HepG2 (cell line): Measurements from ENCODE around the gene RNH1. TPM values are rescaled to one million over a fixed set of nuclear protein-coding genes. Genes with fewer than 3 reads are reported as not detected.

Source experiments
- CERS6 ChIP-seq: sonication (generic); formaldehyde crosslinking; IDR thresholded peaks from 2 replicates; pipeline ENCODE4 v1.5.0; 2020; ENCODE audit warnings: missing genetic modification reagents
- MAFK ChIP-seq, 2 experiments: IDR thresholded peaks in 1 of 2; conservative IDR thresholded peaks in 1 of 2; 2 replicates each; pipeline ENCODE4 v1.6.1; 2011; ENCODE audit warnings: improper control_type of control experiment in 2 of 2, low read length in 2 of 2
- RERE ChIP-seq: IDR thresholded peaks from 2 replicates; pipeline ENCODE4 v1.6.1; 2016; ENCODE audit warnings: low read depth, missing genetic modification reagents, missing compliant biosample characterization
- SMAD1 ChIP-seq: sonication (generic); formaldehyde crosslinking; IDR thresholded peaks from 2 replicates; pipeline ENCODE4 v1.4.0; 2020; ENCODE audit warnings: missing genetic modification reagents, low read depth, mild to moderate bottlenecking, borderline replicate concordance
- TSC22D2 ChIP-seq: sonication (generic); formaldehyde crosslinking; IDR thresholded peaks from 2 replicates; pipeline ENCODE4 v1.5.1; 2020; ENCODE audit warnings: missing genetic modification reagents, mild to moderate bottlenecking, borderline replicate concordance
- U2AF1 ChIP-seq: fragments of 200-400 bp; formaldehyde crosslinking; optimal IDR thresholded peaks from 2 replicates; pipeline ENCODE3; 2017; ENCODE audit warnings: mild to moderate bottlenecking, low read depth, low read length
- ZNF160 ChIP-seq: sonication (generic); formaldehyde crosslinking; IDR thresholded peaks from 2 replicates; pipeline ENCODE4 v1.8.0; 2022; ENCODE audit warnings: mild to moderate bottlenecking, inconsistent platforms, missing genetic modification reagents
- polyA plus RNA-seq, 8 experiments: library from polyadenylated mRNA; depleted of rRNA in 3 of 8; stranded (reverse) in 7 of 8; unstranded in 1 of 8; fragments of >200 nt; fragmentation: Illumina TruSeq in 4 of 8; extraction: Trizol in 4 of 8; gene quantifications; 2 replicates each; pipeline versions ENCODE4 v1.2.1 to v1.2.3, GENCODE V29; 2011 to 2016; ENCODE audit warnings: low read depth in 4 of 8, missing spikeins in 1 of 8, mixed read lengths in 1 of 8; ENCODE audit not compliant: insufficient read depth in 1 of 8
- total RNA-seq, 5 experiments: library from RNA; depleted of rRNA; stranded (reverse); fragments of >200 nt; fragmentation: Illumina TruSeq; extraction: Trizol; gene quantifications; 2 replicates each; pipeline ENCODE4 v1.2.3, GENCODE V29; 2016; ENCODE audit warnings: low read depth in 1 of 5
- TF ChIP-seq, protein P1 (sequence below): sonication (generic); formaldehyde crosslinking; IDR thresholded peaks from 2 replicates; pipeline ENCODE4 v1.4.0; 2020; ENCODE audit warnings: mild to moderate bottlenecking, missing genetic modification reagents
- TF ChIP-seq, protein P2 (sequence below): sonication (generic); formaldehyde crosslinking; IDR thresholded peaks from 2 replicates; pipeline ENCODE4 v1.5.0; 2020; ENCODE audit warnings: mild to moderate bottlenecking, missing genetic modification reagents
- TF ChIP-seq, protein P3 (sequence below): sonication (generic); formaldehyde crosslinking; IDR thresholded peaks from 2 replicates; pipeline ENCODE4 v1.4.0; 2020; ENCODE audit warnings: missing genetic modification reagents; ENCODE audit errors: not compliant biosample characterization

The RNH1 gene
- total and polyA plus RNA-seq, 2 of the 13 experiments (the other 11 are each of a cell fraction or from before 2014, with no cell fraction given) = 36.0 to 74.1 TPM

GRCh38 chr11:536841-537621, 30.0 kb upstream of the RNH1 start, which contains the start of gene LRRC56 (continued):
- TF ChIP-seq MAFK (conservative IDR thresholded peaks at IDR 0.05 in 1 of 2, IDR thresholded peaks at IDR 0.05 in 1 of 2; ENCODE audit: low read length in 2 of 2) = no peak
- no peak for TF ChIP-seq U2AF1
- no peak for TF ChIP-seq TSC22D2 (CRISPR knock-in tag)
- TF ChIP-seq RERE (CRISPR knock-in tag) = no peak
- TF ChIP-seq SMAD1 (CRISPR knock-in tag) = no peak
- TF ChIP-seq CERS6 = no peak
- TF ChIP-seq, protein P1, sequence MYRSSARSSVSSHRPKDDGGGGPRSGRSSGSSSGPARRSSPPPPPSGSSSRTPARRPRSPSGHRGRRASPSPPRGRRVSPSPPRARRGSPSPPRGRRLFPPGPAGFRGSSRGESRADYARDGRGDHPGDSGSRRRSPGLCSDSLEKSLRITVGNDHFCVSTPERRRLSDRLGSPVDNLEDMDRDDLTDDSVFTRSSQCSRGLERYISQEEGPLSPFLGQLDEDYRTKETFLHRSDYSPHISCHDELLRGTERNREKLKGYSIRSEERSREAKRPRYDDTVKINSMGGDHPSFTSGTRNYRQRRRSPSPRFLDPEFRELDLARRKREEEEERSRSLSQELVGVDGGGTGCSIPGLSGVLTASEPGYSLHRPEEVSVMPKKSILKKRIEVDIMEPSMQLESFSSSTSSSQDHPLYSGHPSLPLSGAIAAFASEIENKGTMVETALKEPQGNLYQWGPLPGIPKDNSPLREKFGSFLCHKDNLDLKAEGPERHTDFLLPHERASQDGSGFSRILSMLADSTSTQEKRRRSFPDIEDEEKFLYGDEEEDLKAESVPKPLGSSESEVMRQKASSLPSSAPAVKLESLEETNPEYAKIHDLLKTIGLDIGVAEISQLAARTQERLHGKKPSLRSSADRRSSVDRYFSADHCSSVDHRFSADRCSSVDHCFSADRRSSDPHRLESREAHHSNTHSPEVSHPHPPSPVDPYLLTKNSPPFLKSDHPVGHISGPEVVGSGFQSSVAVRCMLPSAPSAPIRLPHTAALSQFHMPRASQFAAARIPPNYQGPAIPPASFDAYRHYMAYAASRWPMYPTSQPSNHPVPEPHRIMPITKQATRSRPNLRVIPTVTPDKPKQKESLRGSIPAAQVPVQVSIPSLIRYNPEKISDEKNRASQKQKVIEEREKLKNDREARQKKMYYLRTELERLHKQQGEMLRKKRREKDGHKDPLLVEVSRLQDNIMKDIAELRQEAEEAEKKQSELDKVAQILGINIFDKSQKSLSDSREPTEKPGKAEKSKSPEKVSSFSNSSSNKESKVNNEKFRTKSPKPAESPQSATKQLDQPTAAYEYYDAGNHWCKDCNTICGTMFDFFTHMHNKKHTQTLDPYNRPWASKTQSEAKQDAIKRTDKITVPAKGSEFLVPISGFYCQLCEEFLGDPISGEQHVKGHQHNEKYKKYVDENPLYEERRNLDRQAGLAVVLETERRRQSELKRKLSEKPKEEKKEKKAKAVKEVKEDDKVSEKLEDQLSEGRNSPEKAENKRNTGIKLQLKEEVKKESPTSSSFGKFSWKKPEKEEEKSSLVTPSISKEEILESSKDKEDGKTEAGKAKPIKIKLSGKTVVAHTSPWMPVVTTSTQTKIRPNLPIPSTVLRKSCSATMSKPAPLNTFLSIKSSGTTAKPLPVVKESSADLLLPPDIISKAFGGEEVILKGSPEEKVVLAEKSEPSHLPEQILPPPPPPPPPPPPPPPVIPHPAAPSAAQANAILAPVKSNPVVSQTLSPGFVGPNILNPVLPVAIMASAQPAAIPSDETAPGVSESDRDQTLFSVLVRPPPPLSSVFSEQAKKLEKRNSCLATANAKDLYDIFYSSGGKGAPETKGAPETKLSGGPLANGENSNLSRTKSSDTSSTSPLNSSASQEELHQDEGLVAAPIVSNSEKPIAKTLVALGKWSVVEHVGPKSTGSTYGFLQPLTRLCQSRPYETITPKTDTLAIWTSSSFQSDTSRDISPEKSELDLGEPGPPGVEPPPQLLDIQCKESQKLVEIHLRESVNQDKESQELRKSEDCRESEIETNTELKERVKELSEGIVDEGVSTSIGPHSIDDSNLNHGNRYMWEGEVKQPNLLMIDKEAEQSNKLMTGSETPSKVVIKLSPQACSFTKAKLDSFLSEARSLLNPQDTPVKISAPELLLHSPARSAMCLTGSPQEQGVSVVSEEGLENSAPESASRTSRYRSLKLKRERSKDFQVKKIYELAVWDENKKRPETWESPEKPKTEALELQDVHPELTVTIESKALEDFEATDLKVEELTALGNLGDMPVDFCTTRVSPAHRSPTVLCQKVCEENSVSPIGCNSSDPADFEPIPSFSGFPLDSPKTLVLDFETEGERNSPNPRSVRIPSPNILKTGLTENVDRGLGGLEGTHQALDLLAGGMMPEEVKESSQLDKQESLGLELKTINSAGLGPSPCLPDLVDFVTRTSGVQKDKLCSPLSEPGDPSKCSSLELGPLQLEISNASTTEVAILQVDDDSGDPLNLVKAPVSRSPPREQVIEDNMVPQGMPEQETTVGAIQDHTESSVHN = no peak
- TF ChIP-seq ZNF160 (CRISPR knock-in tag) = no peak
- TF ChIP-seq, protein P2, sequence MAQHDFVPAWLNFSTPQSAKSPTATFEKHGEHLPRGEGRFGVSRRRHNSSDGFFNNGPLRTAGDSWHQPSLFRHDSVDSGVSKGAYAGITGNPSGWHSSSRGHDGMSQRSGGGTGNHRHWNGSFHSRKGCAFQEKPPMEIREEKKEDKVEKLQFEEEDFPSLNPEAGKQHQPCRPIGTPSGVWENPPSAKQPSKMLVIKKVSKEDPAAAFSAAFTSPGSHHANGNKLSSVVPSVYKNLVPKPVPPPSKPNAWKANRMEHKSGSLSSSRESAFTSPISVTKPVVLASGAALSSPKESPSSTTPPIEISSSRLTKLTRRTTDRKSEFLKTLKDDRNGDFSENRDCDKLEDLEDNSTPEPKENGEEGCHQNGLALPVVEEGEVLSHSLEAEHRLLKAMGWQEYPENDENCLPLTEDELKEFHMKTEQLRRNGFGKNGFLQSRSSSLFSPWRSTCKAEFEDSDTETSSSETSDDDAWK = no peak
- TF ChIP-seq, protein P3, sequence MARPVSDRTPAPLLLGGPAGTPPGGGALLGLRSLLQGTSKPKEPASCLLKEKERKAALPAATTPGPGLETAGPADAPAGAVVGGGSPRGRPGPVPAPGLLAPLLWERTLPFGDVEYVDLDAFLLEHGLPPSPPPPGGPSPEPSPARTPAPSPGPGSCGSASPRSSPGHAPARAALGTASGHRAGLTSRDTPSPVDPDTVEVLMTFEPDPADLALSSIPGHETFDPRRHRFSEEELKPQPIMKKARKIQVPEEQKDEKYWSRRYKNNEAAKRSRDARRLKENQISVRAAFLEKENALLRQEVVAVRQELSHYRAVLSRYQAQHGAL (CRISPR knock-in tag) = no peak
